Measurements from ENCODE around the gene WNT10A.
"Not testable (repeated sequence)": the region's sequence is repeated elsewhere in the genome, so short reads cannot be mapped to it uniquely, and the experiment has no call there.

Gene WNT10A

GRCh38 chr2:218931751-218932150, 51.1 kb downstream of the WNT10A start:
- not testable (repeated sequence) for DNase-seq (ENCODE audit: low read depth in 2 of 2)

Measured in stimulated activated CD8-positive, alpha-beta memory T cell treated with anti-CD3 and anti-CD28 coated beads, Interleukin-2, amount 100 ng/mL, for 48 hours (primary cell).